Measurements from ENCODE around the gene SRPK2. TPM values are rescaled to one million over a fixed set of nuclear protein-coding genes. Genes with fewer than 3 reads are reported as not detected.

The SRPK2 gene
- total and polyA plus RNA-seq, 2 of the 8 experiments (the other 6 are each of a cell fraction or from before 2014, with no cell fraction given): 10.0 to 47.1 TPM

GRCh38 chr7:105191331-105191730 is 197.4 kb downstream of the SRPK2 start (continued):
- no peak for TF ChIP-seq ZNF274 (IDR thresholded peaks at IDR 0.05; ENCODE audit: borderline replicate concordance, extremely low read depth, low read length)
- no peak for TF ChIP-seq RXRA (IDR thresholded peaks at IDR 0.05; ENCODE audit: insufficient read depth, low read depth, low read length)
- no peak for TF ChIP-seq EZH2 (IDR thresholded peaks at IDR 0.05; ENCODE audit: low read depth, low read length, severe bottlenecking)
- no peak for TF ChIP-seq CEBPB (IDR thresholded peaks at IDR 0.05; ENCODE audit: low read depth, low read length)
